ENCODE results near the gene VPS35. TPM values are rescaled to one million over a fixed set of nuclear protein-coding genes. Genes with fewer than 3 reads are reported as not detected.
A peak's percentile ranks its signal among the peaks of the same experiment; 100 is the strongest.

The VPS35 gene
- total RNA-seq, 1 experiment from 2014 or later = 170 TPM

DNA sequence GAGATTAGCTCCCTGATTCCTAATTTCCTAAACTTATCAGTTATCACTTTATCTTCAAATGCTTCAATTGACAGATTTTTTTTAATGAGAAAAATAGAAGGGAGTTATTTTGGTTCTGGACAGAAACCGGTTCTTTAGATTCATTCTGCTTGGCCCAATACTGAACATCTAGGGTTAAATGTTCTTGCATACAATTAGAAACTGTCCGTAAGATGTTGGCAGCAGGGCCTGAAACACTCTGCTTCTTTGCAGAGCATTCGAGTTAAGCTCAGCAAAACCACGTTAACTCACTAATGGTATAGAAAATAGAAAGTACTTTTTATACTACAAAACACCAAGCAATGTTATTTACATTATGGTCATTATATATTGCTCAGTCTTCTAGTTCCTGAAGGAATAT, 75.0 kb downstream of the VPS35 start:
- DNase-seq (ENCODE audit: low read depth) = no peak

DNA sequence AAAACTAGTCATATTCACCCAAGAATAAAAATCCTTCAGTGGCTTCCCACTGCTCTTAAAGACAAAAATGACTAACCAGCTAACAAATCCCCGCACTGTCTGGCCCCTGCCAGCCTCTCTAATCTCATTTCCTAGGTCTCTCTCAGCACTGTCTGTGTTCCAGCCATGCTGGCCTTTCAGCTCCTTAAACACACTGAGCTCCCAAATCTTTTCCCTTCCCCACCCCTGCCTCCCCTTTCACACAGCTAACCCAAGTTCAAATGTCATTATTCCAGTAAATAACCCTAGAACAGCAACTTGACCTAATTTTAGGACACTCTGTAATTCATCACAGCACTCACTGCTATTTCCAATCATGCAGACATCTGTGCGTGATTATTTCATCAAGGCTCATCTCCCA, 75.6 kb downstream of the VPS35 start:
- no peak for DNase-seq (ENCODE audit: low read depth)

DNA sequence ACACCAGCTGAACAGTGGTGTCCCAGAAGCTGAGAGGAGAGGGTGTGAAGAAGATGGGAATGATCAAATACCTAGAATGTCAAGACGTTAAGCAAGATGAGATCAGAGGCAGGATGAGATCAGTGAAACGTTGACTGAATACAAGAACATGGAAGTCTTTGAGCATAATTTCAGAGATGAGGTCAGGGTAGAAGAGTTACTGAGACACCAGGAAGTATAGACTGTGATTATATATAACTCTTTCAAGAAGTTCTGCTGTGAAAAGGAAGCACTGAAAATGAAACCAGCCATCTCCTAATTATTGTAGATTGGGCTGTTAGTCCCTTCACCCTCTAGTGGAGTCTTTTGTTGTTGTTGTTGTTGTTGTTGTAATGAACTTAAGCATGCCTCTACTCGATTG, 76.9 kb downstream of the VPS35 start:
- DNase-seq (ENCODE audit: low read depth) = no peak

DNA sequence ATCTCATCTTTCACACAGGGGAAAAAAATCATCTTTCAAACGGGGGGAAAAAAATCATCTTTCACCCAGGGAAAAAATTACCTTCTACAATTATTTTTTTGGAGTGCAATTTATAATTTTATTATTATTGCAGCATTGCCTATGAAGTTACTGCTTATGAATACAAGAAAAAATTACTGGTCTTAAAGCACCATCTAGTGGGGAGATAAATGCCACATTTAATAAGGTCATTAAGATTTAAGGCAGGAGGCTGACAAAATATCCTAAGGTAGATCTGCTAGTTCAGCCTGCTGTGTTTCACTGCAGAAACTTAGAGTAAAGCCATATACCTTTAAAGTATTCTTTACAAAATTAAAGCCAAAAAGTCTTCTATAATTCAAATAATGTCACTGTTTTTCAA, 81.4 kb downstream of the VPS35 start:
- DNase-seq (ENCODE audit: low read depth) = peak; percentile 61

DNA sequence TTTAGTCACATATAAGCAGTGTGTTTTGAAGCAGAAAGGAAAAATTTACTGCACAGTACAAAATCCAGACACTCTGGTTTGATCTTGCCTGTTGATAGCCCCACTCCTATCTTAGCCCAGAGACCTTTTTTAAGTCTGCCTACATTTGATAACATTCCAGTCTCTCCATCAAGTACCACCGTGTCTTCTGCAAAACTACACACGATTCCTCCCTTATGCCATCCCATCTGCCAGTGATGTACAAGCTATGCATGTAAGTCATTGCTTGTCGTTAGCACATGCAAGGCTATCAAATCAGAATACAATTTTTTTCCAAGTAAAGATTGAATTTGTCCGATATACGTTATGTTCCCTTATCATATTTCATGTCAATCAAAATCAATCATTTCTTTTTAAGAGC, 82.7 kb downstream of the VPS35 start:
- no peak for DNase-seq (ENCODE audit: low read depth)

Other genes starting within 250 kb of the VPS35 start
- gene SHCBP1, start 67.8 kb downstream of the VPS35 start, total RNA-seq (2014; rRNA removed) = 59.4 and 67.0 TPM in 2 replicates
- gene ORC6, start 481 bp upstream of the VPS35 start, total RNA-seq (2014; rRNA removed) = 41.4 and 42.4 TPM in 2 replicates
- 0.06 TPM in 1 of 2 replicates, not detected in the other for gene MYLK3, start 59.2 kb upstream of the VPS35 start, total RNA-seq (2014; rRNA removed)
- 9.5 and 12.0 TPM in 2 replicates for gene C16orf87, start 142.0 kb upstream of the VPS35 start, total RNA-seq (2014; rRNA removed)
- 16.0 and 20.1 TPM in 2 replicates for gene GPT2, start 195.2 kb upstream of the VPS35 start, total RNA-seq (2014; rRNA removed)

All from LHCN-M2 (cell line).